BLaER1 (cell line): ENCODE data around the gene RALGAPB.

Experiments used
- H3K27ac ChIP-seq: shearing (Covaris generic); formaldehyde crosslinking; 2 replicates; pipeline ENCODE4 v1.8.1; 2022
- H3K27me3 ChIP-seq: shearing (Covaris generic); formaldehyde crosslinking; 2 replicates; pipeline ENCODE4 v1.8.1; 2022
- H3K36me3 ChIP-seq: shearing (Covaris generic); formaldehyde crosslinking; 2 replicates; pipeline ENCODE4 v1.8.1; 2022
- H3K4me1 ChIP-seq: shearing (Covaris generic); formaldehyde crosslinking; 2 replicates; pipeline ENCODE4 v1.8.1; 2022
- H3K4me2 ChIP-seq: shearing (Covaris generic); formaldehyde crosslinking; 2 replicates; pipeline ENCODE4 v1.8.1; 2022
- H3K4me3 ChIP-seq: shearing (Covaris generic); formaldehyde crosslinking; 2 replicates; pipeline ENCODE4 v1.8.1; 2022
- H3K9ac ChIP-seq: shearing (Covaris generic); formaldehyde crosslinking; 2 replicates; pipeline ENCODE4 v1.8.1; 2022
- H3K9me3 ChIP-seq: shearing (Covaris generic); formaldehyde crosslinking; 2 replicates; pipeline ENCODE4 v1.8.1; 2022
- H4K20me1 ChIP-seq: shearing (Covaris generic); formaldehyde crosslinking; 2 replicates; pipeline ENCODE4 v1.8.1; 2022
- Cebpa-rat ChIP-seq: shearing (Covaris generic); IDR thresholded peaks from 2 replicates; pipeline ENCODE4 v1.8.1; 2022

The RALGAPB gene

GRCh38 chr20:38557174-38557573 lies 84.5 kb downstream of the RALGAPB start:
- no peak overlapping the region for H3K27ac ChIP-seq
- TF ChIP-seq Cebpa-rat: no peak
- no peak overlapping the region for H3K4me3 ChIP-seq
- H3K4me1 ChIP-seq: no peaks in the 10 kb centered on the region
- no peak overlapping the region for H3K4me2 ChIP-seq
- H4K20me1 ChIP-seq: no peaks in the 10 kb centered on the region
- no peak overlapping the region for H3K9ac ChIP-seq
- no peaks in the 10 kb centered on the region for H3K9me3 ChIP-seq
- peaks cover 90% of the 10 kb centered on the region for H3K36me3 ChIP-seq
- no peaks in the 10 kb centered on the region for H3K27me3 ChIP-seq

- no peak overlapping the region for H3K27ac ChIP-seq
- H3K9ac ChIP-seq: no peak overlapping the region
- peaks cover 88% of the 10 kb centered on the region for H3K36me3 ChIP-seq
- no peaks in the 10 kb centered on the region for H4K20me1 ChIP-seq
- H3K27me3 ChIP-seq: no peaks in the 10 kb centered on the region
- H3K4me3 ChIP-seq: no peak overlapping the region
- H3K9me3 ChIP-seq: no peaks in the 10 kb centered on the region
- no peak for TF ChIP-seq Cebpa-rat
- H3K4me1 ChIP-seq: no peaks in the 10 kb centered on the region
- H3K4me2 ChIP-seq: no peak overlapping the region
Measured at GRCh38 chr20:38558596-38559360, 86.1 kb downstream of the RALGAPB start.

- Histone ChIP-seq H3K4me3 (no peak overlapping the region), H3K4me1 (no peaks in the 10 kb centered on the region), H3K4me2 (no peak overlapping the region), H4K20me1 (no peaks in the 10 kb centered on the region), H3K9me3 (no peaks in the 10 kb centered on the region), H3K27me3 (no peaks in the 10 kb centered on the region), H3K9ac (no peak overlapping the region), H3K36me3 (peaks cover 88% of the 10 kb centered on the region), H3K27ac (no peak overlapping the region)
- no peak for TF ChIP-seq Cebpa-rat
Measured at GRCh38 chr20:38559764-38560163, 87.1 kb downstream of the RALGAPB start.

DNA sequence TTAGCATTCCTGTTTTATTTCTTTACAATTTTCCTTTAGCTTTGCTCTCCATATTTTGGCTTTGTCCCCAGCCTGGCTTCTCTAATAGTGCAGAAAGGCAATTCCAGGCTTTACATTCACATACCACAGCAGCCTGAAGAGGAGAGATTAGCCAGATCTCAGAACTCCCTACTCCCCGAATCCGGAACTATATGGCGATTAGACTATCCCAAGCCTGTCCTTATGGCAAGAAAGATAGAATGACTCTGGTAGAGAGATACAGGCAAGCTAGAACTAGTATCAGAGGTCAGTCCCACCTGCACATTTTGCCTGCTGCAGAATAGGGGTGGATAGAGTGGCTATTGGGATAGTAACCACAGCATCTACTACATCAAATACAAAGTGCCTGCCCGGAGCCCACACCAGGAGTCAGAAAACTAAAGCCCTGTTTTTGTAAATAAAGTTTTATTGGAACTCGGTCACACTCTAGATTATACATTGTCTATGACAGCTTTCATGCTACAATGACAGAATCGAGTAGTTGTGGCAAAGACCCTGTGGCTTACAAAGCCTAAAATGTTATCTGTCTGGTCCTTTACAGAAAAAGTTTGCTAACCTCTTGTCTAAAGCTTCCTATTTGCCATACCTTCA lies 91.3 kb downstream of the RALGAPB start:
- Histone ChIP-seq H3K36me3 (peaks cover 93% of the 10 kb centered on the region), H3K27ac (no peak overlapping the region), H4K20me1 (0 out of 2 replicates have a peak, but pooled peaks cover 6% of the 10 kb centered on the region), H3K27me3 (no peaks in the 10 kb centered on the region), H3K4me1 (no peaks in the 10 kb centered on the region), H3K9me3 (no peaks in the 10 kb centered on the region), H3K4me3 (no peak overlapping the region), H3K4me2 (no peak overlapping the region), H3K9ac (no peak overlapping the region)
- no peak for TF ChIP-seq Cebpa-rat

- Histone ChIP-seq H4K20me1 (0 out of 2 replicates have a peak, but pooled peaks cover 10% of the 10 kb centered on the region), H3K27me3 (no peaks in the 10 kb centered on the region), H3K9ac (no peak overlapping the region), H3K4me1 (no peaks in the 10 kb centered on the region), H3K36me3 (peaks cover 93% of the 10 kb centered on the region), H3K4me2 (no peak overlapping the region), H3K4me3 (no peak overlapping the region), H3K9me3 (no peaks in the 10 kb centered on the region), H3K27ac (no peak overlapping the region)
- TF ChIP-seq Cebpa-rat: no peak
Measured at GRCh38 chr20:38564680-38565079, 92.0 kb downstream of the RALGAPB start.

DNA sequence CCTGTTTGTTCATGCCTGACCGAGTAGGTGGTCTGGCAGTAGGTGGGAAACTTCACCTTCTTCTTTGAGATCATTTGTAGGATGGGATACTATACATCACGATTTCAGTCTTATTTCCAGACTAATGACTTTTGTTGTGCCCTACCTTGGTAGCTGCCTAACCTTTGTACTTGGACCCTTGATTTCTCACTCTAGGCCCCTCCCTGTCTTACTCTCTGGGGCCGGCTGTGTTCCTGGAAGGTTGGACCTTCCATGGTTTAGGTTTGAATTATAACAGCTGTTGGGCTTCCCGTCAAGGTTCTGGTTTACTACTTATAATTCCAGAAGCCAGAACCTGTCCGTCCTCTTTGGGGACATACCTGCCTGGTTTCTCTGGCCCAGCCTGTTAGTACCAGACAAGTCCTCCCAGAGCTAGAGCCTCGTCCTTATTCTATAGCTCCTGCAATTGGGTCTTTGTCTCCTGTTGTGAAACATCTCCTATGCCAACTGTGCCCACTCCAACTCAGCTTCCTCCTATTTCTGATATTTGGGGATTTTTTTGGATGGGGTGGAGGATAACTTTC lies 93.5 kb downstream of the RALGAPB start:
- Histone ChIP-seq H3K36me3 (peaks cover 93% of the 10 kb centered on the region), H3K27me3 (no peaks in the 10 kb centered on the region), H3K9ac (no peak overlapping the region), H3K4me1 (no peaks in the 10 kb centered on the region), H4K20me1 (0 out of 2 replicates have a peak, but pooled peaks cover 10% of the 10 kb centered on the region), H3K4me2 (no peak overlapping the region), H3K9me3 (no peaks in the 10 kb centered on the region), H3K27ac (no peak overlapping the region), H3K4me3 (no peak overlapping the region)
- no peak for TF ChIP-seq Cebpa-rat

- Histone ChIP-seq H3K36me3 (peaks cover 87% of the 10 kb centered on the region), H3K27me3 (no peaks in the 10 kb centered on the region)
- no peak for TF ChIP-seq Cebpa-rat
Measured at GRCh38 chr20:38569747-38570525, 97.3 kb downstream of the RALGAPB start.

GRCh38 chr20:38573413-38573812 lies 100.8 kb downstream of the RALGAPB start:
- TF ChIP-seq Cebpa-rat: no peak
- H4K20me1 ChIP-seq: 0 out of 2 replicates have a peak, but pooled peaks cover 9% of the 10 kb centered on the region
- H3K9ac ChIP-seq: no peak overlapping the region
- no peaks in the 10 kb centered on the region for H3K27me3 ChIP-seq
- peaks cover 79% of the 10 kb centered on the region for H3K36me3 ChIP-seq
- no peak overlapping the region for H3K4me3 ChIP-seq
- H3K27ac ChIP-seq: no peak overlapping the region
- no peak overlapping the region for H3K4me2 ChIP-seq
- H3K4me1 ChIP-seq: no peaks in the 10 kb centered on the region
- no peaks in the 10 kb centered on the region for H3K9me3 ChIP-seq

More at GRCh38 chr20:38569747-38570525, 97.3 kb downstream of the RALGAPB start:
- Histone ChIP-seq H3K4me3 (no peak overlapping the region), H4K20me1 (0 out of 2 replicates have a peak, but pooled peaks cover 10% of the 10 kb centered on the region), H3K27ac (no peak overlapping the region), H3K9me3 (no peaks in the 10 kb centered on the region), H3K4me1 (no peaks in the 10 kb centered on the region), H3K9ac (no peak overlapping the region), H3K4me2 (no peak overlapping the region)

GRCh38 chr20:38579219-38579910 lies 106.7 kb downstream of the RALGAPB start:
- peaks cover 30% of the 10 kb centered on the region for H3K36me3 ChIP-seq
- no peak overlapping the region for H3K9ac ChIP-seq
- no peaks in the 10 kb centered on the region for H3K9me3 ChIP-seq
- no peaks in the 10 kb centered on the region for H3K27me3 ChIP-seq
- H4K20me1 ChIP-seq: no peaks in the 10 kb centered on the region
- TF ChIP-seq Cebpa-rat: no peak
- peaks cover 38% of the 10 kb centered on the region for H3K4me1 ChIP-seq
- no peak overlapping the region for H3K4me2 ChIP-seq
- H3K4me3 ChIP-seq: no peak overlapping the region
- H3K27ac ChIP-seq: no peak overlapping the region
